Loucy (cell line): ENCODE measurements around the gene MEAK7.

ENCODE experiments used
- H2AFZ ChIP-seq: fragments of 200-600 bp; sonication (generic); 2 replicates; pipeline ENCODE4 v1.6.0; 2016; ENCODE audit warnings: antibody characterized with exemption, mild to moderate bottlenecking, low read length, moderate library complexity
- H3F3A ChIP-seq: fragments of 200-600 bp; 2 replicates; pipeline ENCODE4 v1.6.0; 2016; ENCODE audit warnings: antibody characterized with exemption, low read depth, mild to moderate bottlenecking
- H3K27me3 ChIP-seq: fragments of 200-600 bp; sonication (generic); 2 replicates; pipeline ENCODE4 v1.6.1; 2014; ENCODE audit warnings: low read length, mild to moderate bottlenecking; ENCODE audit not compliant: insufficient read depth, poor library complexity, severe bottlenecking
- H3K36me3 ChIP-seq: fragments of 200-600 bp; sonication (generic); 2 replicates; pipeline ENCODE4 v1.6.1; 2016; ENCODE audit warnings: low read length; ENCODE audit not compliant: insufficient read depth
- H3K4me1 ChIP-seq: fragments of 200-600 bp; sonication (generic); 2 replicates; pipeline ENCODE4 v1.5.1; 2014; ENCODE audit warnings: low read length, mild to moderate bottlenecking; ENCODE audit not compliant: insufficient read depth, poor library complexity, severe bottlenecking
- H3K4me2 ChIP-seq: fragments of 200-600 bp; sonication (generic); 2 replicates; pipeline ENCODE4 v1.6.0; 2014; ENCODE audit warnings: antibody characterized with exemption, low read length, low read depth, mild to moderate bottlenecking; ENCODE audit not compliant: poor library complexity, severe bottlenecking
- H3K4me3 ChIP-seq: fragments of 200-600 bp; sonication (generic); 2 replicates; pipeline ENCODE4 v1.5.1; 2014; ENCODE audit warnings: low read length, mild to moderate bottlenecking, mixed read lengths; ENCODE audit not compliant: poor library complexity, severe bottlenecking
- H3K79me2 ChIP-seq: fragments of 200-600 bp; sonication (generic); 2 replicates; pipeline ENCODE4 v1.6.1; 2014; ENCODE audit warnings: low read length; ENCODE audit not compliant: insufficient read depth
- H3K9ac ChIP-seq: fragments of 200-600 bp; sonication (generic); 2 replicates; pipeline ENCODE4 v1.6.0; 2014; ENCODE audit warnings: mild to moderate bottlenecking, low read depth, low read length, moderate library complexity; ENCODE audit not compliant: poor library complexity, severe bottlenecking
- H3K9me2 ChIP-seq: fragments of 200-600 bp; sonication (generic); replicated peaks from 2 replicates; pipeline ENCODE4 v1.6.1; 2016; ENCODE audit warnings: low read depth, low read length, mixed read lengths
- H3K9me3 ChIP-seq: fragments of 200-600 bp; sonication (generic); 2 replicates; pipeline ENCODE4 v1.6.1; 2014; ENCODE audit warnings: mild to moderate bottlenecking, antibody characterized with exemption, low read length, low read depth; ENCODE audit not compliant: insufficient read depth
- H4K20me1 ChIP-seq: fragments of 200-600 bp; sonication (generic); 2 replicates; pipeline ENCODE4 v1.6.0; 2014; ENCODE audit warnings: antibody characterized with exemption, low read length, mild to moderate bottlenecking; ENCODE audit not compliant: insufficient read depth, poor library complexity, severe bottlenecking
- EZH2phosphoT487 ChIP-seq: fragments of 200-600 bp; IDR thresholded peaks from 2 replicates; pipeline ENCODE4 v1.6.1; 2018; ENCODE audit warnings: antibody characterized with exemption, mild to moderate bottlenecking, moderate library complexity, borderline replicate concordance
- TF ChIP-seq, protein P1 (sequence below): fragments of 200-600 bp; sonication (generic); conservative IDR thresholded peaks from 2 replicates; pipeline ENCODE4 v1.5.1; 2014; ENCODE audit warnings: mild to moderate bottlenecking, antibody characterized with exemption, low read length

MEAK7 gene

GRCh38 chr16:84532855-84533486 is 28.5 kb upstream of the MEAK7 start:
- H3K9me2 ChIP-seq: no peaks in the 10 kb centered on the region
- no peaks in the 10 kb centered on the region for H3F3A ChIP-seq
- H3K27me3 ChIP-seq: no peaks in the 10 kb centered on the region
- H3K9ac ChIP-seq: no peak overlapping the region
- H3K4me1 ChIP-seq: peaks cover 40% of the 10 kb centered on the region
- H3K9me3 ChIP-seq: no peaks in the 10 kb centered on the region
- TF ChIP-seq EZH2phosphoT487: no peak
- TF ChIP-seq, protein P1, sequence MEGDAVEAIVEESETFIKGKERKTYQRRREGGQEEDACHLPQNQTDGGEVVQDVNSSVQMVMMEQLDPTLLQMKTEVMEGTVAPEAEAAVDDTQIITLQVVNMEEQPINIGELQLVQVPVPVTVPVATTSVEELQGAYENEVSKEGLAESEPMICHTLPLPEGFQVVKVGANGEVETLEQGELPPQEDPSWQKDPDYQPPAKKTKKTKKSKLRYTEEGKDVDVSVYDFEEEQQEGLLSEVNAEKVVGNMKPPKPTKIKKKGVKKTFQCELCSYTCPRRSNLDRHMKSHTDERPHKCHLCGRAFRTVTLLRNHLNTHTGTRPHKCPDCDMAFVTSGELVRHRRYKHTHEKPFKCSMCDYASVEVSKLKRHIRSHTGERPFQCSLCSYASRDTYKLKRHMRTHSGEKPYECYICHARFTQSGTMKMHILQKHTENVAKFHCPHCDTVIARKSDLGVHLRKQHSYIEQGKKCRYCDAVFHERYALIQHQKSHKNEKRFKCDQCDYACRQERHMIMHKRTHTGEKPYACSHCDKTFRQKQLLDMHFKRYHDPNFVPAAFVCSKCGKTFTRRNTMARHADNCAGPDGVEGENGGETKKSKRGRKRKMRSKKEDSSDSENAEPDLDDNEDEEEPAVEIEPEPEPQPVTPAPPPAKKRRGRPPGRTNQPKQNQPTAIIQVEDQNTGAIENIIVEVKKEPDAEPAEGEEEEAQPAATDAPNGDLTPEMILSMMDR: no peak
- no peak overlapping the region for H2AFZ ChIP-seq
- no peak overlapping the region for H3K4me3 ChIP-seq
- no peaks in the 10 kb centered on the region for H3K79me2 ChIP-seq
- no peaks in the 10 kb centered on the region for H3K36me3 ChIP-seq
- no peaks in the 10 kb centered on the region for H4K20me1 ChIP-seq
- peak overlapping the region; percentile 40 for H3K4me2 ChIP-seq

- no peaks in the 10 kb centered on the region for H3K9me2 ChIP-seq
- H3K4me1 ChIP-seq: peaks cover 40% of the 10 kb centered on the region
- H2AFZ ChIP-seq: no peak overlapping the region
- TF ChIP-seq, protein P1: no peak
- TF ChIP-seq EZH2phosphoT487: no peak
- peak overlapping the region; percentile 40 for H3K4me2 ChIP-seq
- H3K9ac ChIP-seq: no peak overlapping the region
- no peaks in the 10 kb centered on the region for H3F3A ChIP-seq
- H3K4me3 ChIP-seq: no peak overlapping the region
- H3K36me3 ChIP-seq: no peaks in the 10 kb centered on the region
- no peaks in the 10 kb centered on the region for H3K27me3 ChIP-seq
- no peaks in the 10 kb centered on the region for H3K9me3 ChIP-seq
- no peaks in the 10 kb centered on the region for H4K20me1 ChIP-seq
- H3K79me2 ChIP-seq: no peaks in the 10 kb centered on the region
Measured at GRCh38 chr16:84532291-84532724, 27.8 kb upstream of the MEAK7 start.

DNA sequence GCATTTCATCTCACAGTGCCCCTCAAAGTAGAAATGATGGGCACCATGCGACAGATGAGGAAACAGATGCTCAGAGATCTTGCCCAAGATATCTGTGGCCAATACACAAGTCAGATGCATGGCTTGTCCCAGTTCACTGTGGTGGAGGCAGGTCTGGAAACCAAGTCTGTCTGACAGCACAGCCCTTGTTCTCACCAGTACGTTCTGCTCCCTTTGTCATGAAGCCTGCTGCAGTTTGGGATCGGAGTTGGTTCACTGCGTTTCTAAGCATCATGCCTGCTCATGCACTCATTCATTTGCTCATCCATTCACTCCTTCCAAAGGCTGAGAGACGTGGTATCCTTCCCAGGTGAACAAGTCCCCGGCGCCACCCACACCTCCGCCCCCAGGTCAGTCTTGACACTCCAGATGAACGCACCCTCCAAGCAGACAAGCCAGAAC is 27.2 kb upstream of the MEAK7 start:
- no peaks in the 10 kb centered on the region for H4K20me1 ChIP-seq
- H3K9me3 ChIP-seq: no peaks in the 10 kb centered on the region
- peaks cover 40% of the 10 kb centered on the region for H3K4me1 ChIP-seq
- H3K79me2 ChIP-seq: no peaks in the 10 kb centered on the region
- H3K9ac ChIP-seq: no peak overlapping the region
- TF ChIP-seq, protein P1: no peak
- TF ChIP-seq EZH2phosphoT487: no peak
- no peak overlapping the region for H3K4me3 ChIP-seq
- H3K27me3 ChIP-seq: no peaks in the 10 kb centered on the region
- peak overlapping the region; percentile 40 for H3K4me2 ChIP-seq
- H3K36me3 ChIP-seq: no peaks in the 10 kb centered on the region
- H3F3A ChIP-seq: no peaks in the 10 kb centered on the region
- H2AFZ ChIP-seq: no peak overlapping the region
- H3K9me2 ChIP-seq: no peaks in the 10 kb centered on the region
